Measurements from ENCODE around the gene TXNL4B. TPM values are rescaled to one million over a fixed set of nuclear protein-coding genes. Genes with fewer than 3 reads are reported as not detected.

Gene TXNL4B
- total and polyA plus RNA-seq, 9 of the 15 experiments (the other 6 are each of a cell fraction or from before 2014, with no cell fraction given): 11.9 to 38.0 (median 22.3) TPM

DNA sequence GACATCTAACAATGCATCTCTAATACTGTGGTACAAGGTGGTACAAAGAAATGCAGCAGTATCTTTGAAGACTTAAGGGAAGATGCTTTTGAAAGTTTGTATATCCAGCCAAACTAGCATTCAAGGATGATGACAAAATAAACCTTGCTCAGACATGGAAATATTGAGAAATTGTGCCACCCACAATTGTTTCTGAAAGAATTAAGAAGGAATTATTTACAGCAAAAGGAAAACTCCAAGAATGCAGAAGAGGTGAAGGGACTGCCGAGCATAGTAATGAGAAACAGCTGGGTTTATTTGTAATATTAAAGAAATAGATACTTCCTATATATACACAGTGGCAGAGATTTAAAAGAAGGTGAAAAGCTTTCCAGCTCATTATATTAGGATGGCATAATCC, 49.1 kb upstream of the TXNL4B start:
- DNase-seq (ENCODE audit: extremely low read depth in 1 of 4, low spot score in 3 of 4) (no peak), FAIRE-seq (no peak), ATAC-seq (no peak)
- no peaks in the 10 kb centered on the region for H3K9me3 ChIP-seq (replicated peaks; ENCODE audit: control insufficient read depth, insufficient read depth, low read depth, low read length)
- WGBS (ENCODE audit: insufficient coverage, low coverage, missing lambda C conversion rate): 0% methylated on average over 1 of the region's 1 CpG
- no peaks in the 10 kb centered on the region for H3K4me1 ChIP-seq (replicated peaks in 1 of 2; ENCODE audit: control insufficient read depth in 2 of 2, insufficient read depth in 2 of 2, low read length in 2 of 2)
- H3K4me2 ChIP-seq (ENCODE audit: insufficient read depth, low read length): no peak overlapping the region
- no peak overlapping the region for H3K4me3 ChIP-seq
- in situ Hi-C loops (cut with MboI): no loop called here
- H3K9ac ChIP-seq (ENCODE audit: insufficient read depth in 1 of 2, low read depth in 2 of 2, low read length in 2 of 2): no peak overlapping the region
- TF ChIP-seq CTCF (IDR thresholded peaks at IDR 0.05 in 2 of 3, conservative IDR thresholded peaks at IDR 0.05 in 1 of 3; ENCODE audit: insufficient read depth in 2 of 3, low read depth in 1 of 3, low read length in 3 of 3) (no peak), CHD4 (IDR thresholded peaks at IDR 0.05; ENCODE audit: insufficient read depth, insufficient replicate concordance, low read depth, low read length, poor library complexity, severe bottlenecking) (no peak)
- H3K27me3 ChIP-seq (ENCODE audit: control insufficient read depth in 2 of 2, insufficient read depth in 2 of 2, low read length in 2 of 2): peaks cover 0 to 7% of the 10 kb centered on the region in 2 experiments; a peak in 4 of 5 replicates
- POLR2A ChIA-PET: no interaction called here
- no peak overlapping the region for H2AFZ ChIP-seq (ENCODE audit: low read depth, low read length)
- no peaks in the 10 kb centered on the region for H3K36me3 ChIP-seq (ENCODE audit: control insufficient read depth, insufficient read depth, low read length)
- BruUV-seq (replicated peaks): no TSS peak
- H3K79me2 ChIP-seq (ENCODE audit: control insufficient read depth, insufficient read depth, low read length): no peaks in the 10 kb centered on the region
- H4K20me1 ChIP-seq (replicated peaks; ENCODE audit: control insufficient read depth, insufficient read depth, low read length): no peaks in the 10 kb centered on the region
- H3K27ac ChIP-seq (ENCODE audit: extremely low read depth, low read depth, low read length): no peak overlapping the region
- H3K9me1 ChIP-seq (ENCODE audit: control insufficient read depth, insufficient read depth, low read length): no peaks in the 10 kb centered on the region
- intact Hi-C loops (cut with micrococcal nuclease): no loop called here
- CTCF ChIA-PET (ENCODE audit: low intra/inter-chr PET ratio): no interaction called here

GRCh38 chr16:72139908-72140307, 46.5 kb upstream of the TXNL4B start:
- no peak for DNase-seq (ENCODE audit: extremely low read depth in 1 of 4, low spot score in 3 of 4)
- H3K9ac ChIP-seq (ENCODE audit: insufficient read depth in 1 of 2, low read depth in 2 of 2, low read length in 2 of 2): no peak overlapping the region
- ATAC-seq: no peak
- H4K20me1 ChIP-seq (replicated peaks; ENCODE audit: control insufficient read depth, insufficient read depth, low read length): no peaks in the 10 kb centered on the region
- H3K36me3 ChIP-seq (ENCODE audit: control insufficient read depth, insufficient read depth, low read length): no peaks in the 10 kb centered on the region
- no peaks in the 10 kb centered on the region for H3K4me1 ChIP-seq (replicated peaks in 1 of 2; ENCODE audit: control insufficient read depth in 2 of 2, insufficient read depth in 2 of 2, low read length in 2 of 2)
- in situ Hi-C loops (cut with MboI) (no loop called here), intact Hi-C loops (cut with micrococcal nuclease) (loop anchor here (10.0 kb wide), 1 partner anchor 85 kb away; no protein-coding TSS in a partner anchor)
- no peak overlapping the region for H3K4me2 ChIP-seq (ENCODE audit: insufficient read depth, low read length)
- no peaks in the 10 kb centered on the region for H3K9me3 ChIP-seq (replicated peaks; ENCODE audit: control insufficient read depth, insufficient read depth, low read depth, low read length)
- H3K79me2 ChIP-seq (ENCODE audit: control insufficient read depth, insufficient read depth, low read length): no peaks in the 10 kb centered on the region
- 7% methylated on average over 2 of the region's 2 CpGs for WGBS (ENCODE audit: insufficient coverage, low coverage, missing lambda C conversion rate)
- ChIA-PET POLR2A (interaction anchor here (0.9 kb wide), 1 partner anchor 10 kb away, joined by 4 read pairs; no protein-coding TSS in a partner anchor), CTCF (ENCODE audit: low intra/inter-chr PET ratio) (no interaction called here)
- peaks cover 0 to 20% of the 10 kb centered on the region in 2 experiments; a peak in 4 of 5 replicates for H3K27me3 ChIP-seq (ENCODE audit: control insufficient read depth in 2 of 2, insufficient read depth in 2 of 2, low read length in 2 of 2)
- no peaks in the 10 kb centered on the region for H3K9me1 ChIP-seq (ENCODE audit: control insufficient read depth, insufficient read depth, low read length)
- H3K27ac ChIP-seq (ENCODE audit: extremely low read depth, low read depth, low read length): no peak overlapping the region
- no TSS peak for BruUV-seq (replicated peaks)
- peak; percentile 78 for TF ChIP-seq ZNF146 (CRISPR knock-in tag; IDR thresholded peaks at IDR 0.05; ENCODE audit: unreplicated experiment)
- no peak for TF ChIP-seq TCF15 (CRISPR knock-in tag; IDR thresholded peaks at IDR 0.05)
- TF ChIP-seq RBM25 (IDR thresholded peaks at IDR 0.05; ENCODE audit: low read depth, low read length, severe bottlenecking): peak; percentile 66
- no peak overlapping the region for H3K4me3 ChIP-seq
- no peak overlapping the region for H2AFZ ChIP-seq (ENCODE audit: low read depth, low read length)
- FAIRE-seq: no peak
